H1 (cell line): ENCODE measurements around the gene ATXN1L. TPM values are rescaled to one million over a fixed set of nuclear protein-coding genes. Genes with fewer than 3 reads are reported as not detected.

Experiments used
- polyA plus RNA-seq, 7 experiments: library from polyadenylated mRNA; depleted of rRNA in 3 of 7; stranded (reverse) in 5 of 7; unstranded in 2 of 7; fragments of >200 nt in 5 of 7; fragments of 200-250 nt in 2 of 7; gene quantifications; 1 replicate in 5 of 7; 2 replicates in 1 of 7; 4 replicates in 1 of 7; pipeline versions ENCODE4 v1.2.1 to v1.2.3, GENCODE V29; 2011 to 2013; ENCODE audit warnings: missing spikeins in 2 of 7, mixed read lengths in 2 of 7
- total RNA-seq: library from RNA; stranded (reverse); fragmentation: NEBNext Ultra II Directional; extraction: Animal tissue kit (Norgen Biotek cat#: 25700); gene quantifications from 2 replicates; pipeline ENCODE4 v1.2.1, GENCODE V29; 2021
- TF ChIP-seq, protein P1 (sequence below), 3 experiments: IDR thresholded peaks; 1 replicate in 2 of 3; 2 replicates in 1 of 3; pipeline versions ENCODE4 v1.5.1 to v1.6.1; 2011; ENCODE audit warnings: low read length in 3 of 3, mild to moderate bottlenecking in 3 of 3, inconsistent platforms in 2 of 3, low read depth in 1 of 3, moderate library complexity in 1 of 3; ENCODE audit not compliant: insufficient read depth in 1 of 3; ENCODE audit errors: control extremely low read depth in 1 of 3

ATXN1L gene
- total and polyA plus RNA-seq, 2 of the 8 experiments (the other 6 are each of a cell fraction or from before 2014, with no cell fraction given): 12.1 to 23.8 TPM

DNA sequence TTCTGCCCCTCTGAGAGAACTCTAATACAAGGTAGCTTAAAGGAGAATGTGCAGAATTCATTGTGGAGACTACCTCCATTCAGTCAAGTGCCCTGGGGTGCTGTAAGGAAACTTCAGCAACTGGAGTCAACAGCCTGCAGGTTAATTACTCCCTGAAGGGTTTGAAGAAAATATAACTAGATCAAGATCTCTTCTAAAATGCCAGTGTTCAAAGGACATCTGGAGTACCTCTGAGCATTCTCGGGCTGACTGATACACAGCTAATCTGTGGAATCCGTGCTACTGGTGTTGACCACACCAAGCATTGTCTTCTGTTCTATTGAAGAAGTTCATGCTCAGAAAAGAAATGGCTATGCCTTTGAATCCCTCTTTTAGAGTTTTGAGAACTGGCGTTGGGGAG lies 11.5 kb upstream of the ATXN1L start (continued):
- TF ChIP-seq, protein P1, sequence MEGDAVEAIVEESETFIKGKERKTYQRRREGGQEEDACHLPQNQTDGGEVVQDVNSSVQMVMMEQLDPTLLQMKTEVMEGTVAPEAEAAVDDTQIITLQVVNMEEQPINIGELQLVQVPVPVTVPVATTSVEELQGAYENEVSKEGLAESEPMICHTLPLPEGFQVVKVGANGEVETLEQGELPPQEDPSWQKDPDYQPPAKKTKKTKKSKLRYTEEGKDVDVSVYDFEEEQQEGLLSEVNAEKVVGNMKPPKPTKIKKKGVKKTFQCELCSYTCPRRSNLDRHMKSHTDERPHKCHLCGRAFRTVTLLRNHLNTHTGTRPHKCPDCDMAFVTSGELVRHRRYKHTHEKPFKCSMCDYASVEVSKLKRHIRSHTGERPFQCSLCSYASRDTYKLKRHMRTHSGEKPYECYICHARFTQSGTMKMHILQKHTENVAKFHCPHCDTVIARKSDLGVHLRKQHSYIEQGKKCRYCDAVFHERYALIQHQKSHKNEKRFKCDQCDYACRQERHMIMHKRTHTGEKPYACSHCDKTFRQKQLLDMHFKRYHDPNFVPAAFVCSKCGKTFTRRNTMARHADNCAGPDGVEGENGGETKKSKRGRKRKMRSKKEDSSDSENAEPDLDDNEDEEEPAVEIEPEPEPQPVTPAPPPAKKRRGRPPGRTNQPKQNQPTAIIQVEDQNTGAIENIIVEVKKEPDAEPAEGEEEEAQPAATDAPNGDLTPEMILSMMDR (IDR thresholded peaks at IDR 0.05; ENCODE audit: control extremely low read depth in 1 of 3, insufficient read depth in 1 of 3, low read depth in 1 of 3, low read length in 3 of 3): no peak
